HepG2 (cell line): ENCODE data around the gene RHOG. TPM values are rescaled to one million over a fixed set of nuclear protein-coding genes. Genes with fewer than 3 reads are reported as not detected.

Experiments
- ADNP ChIP-seq: sonication (generic); formaldehyde crosslinking; IDR thresholded peaks from 2 replicates; pipeline ENCODE4 v1.4.0; 2020; ENCODE audit warnings: missing genetic modification reagents
- FOXM1 ChIP-seq: sonication (generic); formaldehyde crosslinking; IDR thresholded peaks from 2 replicates; pipeline ENCODE4 v1.5.0; 2020; ENCODE audit warnings: missing genetic modification reagents
- GTF2F1 ChIP-seq: fragments of 150-350 bp; IDR thresholded peaks from 2 replicates; pipeline ENCODE4 v1.6.1; 2014; ENCODE audit warnings: low read length
- REL ChIP-seq: sonication (generic); formaldehyde crosslinking; conservative IDR thresholded peaks from 2 replicates; pipeline ENCODE4 v1.8.0; 2022; ENCODE audit warnings: mild to moderate bottlenecking, missing genetic modification reagents, moderate library complexity
- TBP ChIP-seq: sonication (generic); formaldehyde crosslinking; IDR thresholded peaks from 2 replicates; pipeline ENCODE4 v1.5.0; 2020; ENCODE audit warnings: missing genetic modification reagents
- ZNF383 ChIP-seq: sonication (generic); formaldehyde crosslinking; IDR thresholded peaks from 2 replicates; pipeline ENCODE4 v1.4.0; 2020; ENCODE audit warnings: missing genetic modification reagents, mild to moderate bottlenecking, borderline replicate concordance
- ZNF670 ChIP-seq: sonication (generic); formaldehyde crosslinking; IDR thresholded peaks from 2 replicates; pipeline ENCODE4 v1.8.0; 2022; ENCODE audit warnings: mild to moderate bottlenecking, missing genetic modification reagents, borderline replicate concordance
- ZNF75D ChIP-seq: sonication (generic); formaldehyde crosslinking; IDR thresholded peaks from 2 replicates; pipeline ENCODE4 v1.8.1; 2023; ENCODE audit warnings: missing genetic modification reagents, mild to moderate bottlenecking, borderline replicate concordance
- ZNF776 ChIP-seq: sonication (generic); formaldehyde crosslinking; IDR thresholded peaks from 2 replicates; pipeline ENCODE4 v1.4.0; 2020; ENCODE audit warnings: mild to moderate bottlenecking, missing genetic modification reagents
- ZNF782 ChIP-seq: sonication (generic); formaldehyde crosslinking; IDR thresholded peaks from 2 replicates; pipeline ENCODE4 v1.4.0; 2020; ENCODE audit warnings: missing genetic modification reagents, mild to moderate bottlenecking, borderline replicate concordance
- ZNF878 ChIP-seq: sonication (generic); formaldehyde crosslinking; IDR thresholded peaks from 2 replicates; pipeline ENCODE4 v1.8.1; 2023; ENCODE audit warnings: mild to moderate bottlenecking, missing genetic modification reagents, moderate library complexity
- ZNF883 ChIP-seq: sonication (generic); formaldehyde crosslinking; IDR thresholded peaks from 2 replicates; pipeline ENCODE4 v1.5.1; 2020; ENCODE audit warnings: mild to moderate bottlenecking, missing genetic modification reagents; ENCODE audit errors: not compliant biosample characterization
- polyA plus RNA-seq, 8 experiments: library from polyadenylated mRNA; depleted of rRNA in 3 of 8; stranded (reverse) in 7 of 8; unstranded in 1 of 8; fragments of >200 nt; fragmentation: Illumina TruSeq in 4 of 8; extraction: Trizol in 4 of 8; gene quantifications; 2 replicates each; pipeline versions ENCODE4 v1.2.1 to v1.2.3, GENCODE V29; 2011 to 2016; ENCODE audit warnings: low read depth in 4 of 8, missing spikeins in 1 of 8, mixed read lengths in 1 of 8; ENCODE audit not compliant: insufficient read depth in 1 of 8
- total RNA-seq, 5 experiments: library from RNA; depleted of rRNA; stranded (reverse); fragments of >200 nt; fragmentation: Illumina TruSeq; extraction: Trizol; gene quantifications; 2 replicates each; pipeline ENCODE4 v1.2.3, GENCODE V29; 2016; ENCODE audit warnings: low read depth in 1 of 5
- TF ChIP-seq, protein P1 (sequence below), 2 experiments: fragments of 450-650 bp in 1 of 2; sonication (generic) in 1 of 2; formaldehyde crosslinking in 1 of 2; IDR thresholded peaks; 2 replicates each; pipeline versions ENCODE4 v1.6.1 to v1.8.0; 2016 to 2022; ENCODE audit warnings: antibody characterized with exemption in 1 of 2, mild to moderate bottlenecking in 1 of 2, missing genetic modification reagents in 1 of 2
- TF ChIP-seq, protein P2 (sequence below), 2 experiments: IDR thresholded peaks; 2 replicates each; pipeline ENCODE4 v1.6.1; 2011 to 2012; ENCODE audit warnings: low read length in 2 of 2, borderline replicate concordance in 1 of 2, low read depth in 1 of 2, mild to moderate bottlenecking in 1 of 2, moderate library complexity in 1 of 2

RHOG gene
- total and polyA plus RNA-seq, 2 of the 13 experiments (the other 11 are each of a cell fraction or from before 2014, with no cell fraction given) = 7.7 to 23.4 TPM

DNA sequence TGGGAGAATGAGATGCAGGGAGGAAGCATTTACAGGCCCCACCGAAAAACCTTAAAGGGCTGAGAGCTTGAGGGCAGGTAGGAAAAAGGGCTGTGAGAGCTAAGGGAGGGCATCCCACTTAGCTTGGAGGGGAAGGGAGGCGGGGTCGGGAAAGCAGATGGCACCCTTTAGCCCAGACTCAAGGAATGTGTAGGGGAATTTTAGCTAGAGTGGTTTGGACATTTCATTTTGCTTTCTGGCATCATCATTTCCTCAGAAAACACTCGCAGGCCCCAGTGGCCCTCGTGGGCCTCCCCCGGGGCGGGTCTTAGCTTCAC is 13.9 kb upstream of the RHOG start (continued):
- TF ChIP-seq, protein P1, sequence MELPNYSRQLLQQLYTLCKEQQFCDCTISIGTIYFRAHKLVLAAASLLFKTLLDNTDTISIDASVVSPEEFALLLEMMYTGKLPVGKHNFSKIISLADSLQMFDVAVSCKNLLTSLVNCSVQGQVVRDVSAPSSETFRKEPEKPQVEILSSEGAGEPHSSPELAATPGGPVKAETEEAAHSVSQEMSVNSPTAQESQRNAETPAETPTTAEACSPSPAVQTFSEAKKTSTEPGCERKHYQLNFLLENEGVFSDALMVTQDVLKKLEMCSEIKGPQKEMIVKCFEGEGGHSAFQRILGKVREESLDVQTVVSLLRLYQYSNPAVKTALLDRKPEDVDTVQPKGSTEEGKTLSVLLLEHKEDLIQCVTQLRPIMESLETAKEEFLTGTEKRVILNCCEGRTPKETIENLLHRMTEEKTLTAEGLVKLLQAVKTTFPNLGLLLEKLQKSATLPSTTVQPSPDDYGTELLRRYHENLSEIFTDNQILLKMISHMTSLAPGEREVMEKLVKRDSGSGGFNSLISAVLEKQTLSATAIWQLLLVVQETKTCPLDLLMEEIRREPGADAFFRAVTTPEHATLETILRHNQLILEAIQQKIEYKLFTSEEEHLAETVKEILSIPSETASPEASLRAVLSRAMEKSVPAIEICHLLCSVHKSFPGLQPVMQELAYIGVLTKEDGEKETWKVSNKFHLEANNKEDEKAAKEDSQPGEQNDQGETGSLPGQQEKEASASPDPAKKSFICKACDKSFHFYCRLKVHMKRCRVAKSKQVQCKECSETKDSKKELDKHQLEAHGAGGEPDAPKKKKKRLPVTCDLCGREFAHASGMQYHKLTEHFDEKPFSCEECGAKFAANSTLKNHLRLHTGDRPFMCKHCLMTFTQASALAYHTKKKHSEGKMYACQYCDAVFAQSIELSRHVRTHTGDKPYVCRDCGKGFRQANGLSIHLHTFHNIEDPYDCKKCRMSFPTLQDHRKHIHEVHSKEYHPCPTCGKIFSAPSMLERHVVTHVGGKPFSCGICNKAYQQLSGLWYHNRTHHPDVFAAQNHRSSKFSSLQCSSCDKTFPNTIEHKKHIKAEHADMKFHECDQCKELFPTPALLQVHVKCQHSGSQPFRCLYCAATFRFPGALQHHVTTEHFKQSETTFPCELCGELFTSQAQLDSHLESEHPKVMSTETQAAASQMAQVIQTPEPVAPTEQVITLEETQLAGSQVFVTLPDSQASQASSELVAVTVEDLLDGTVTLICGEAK (IDR thresholded peaks at IDR 0.05) = no peak
- TF ChIP-seq, protein P1 (CRISPR knock-in tag; IDR thresholded peaks at IDR 0.05) = 0 out of 2 replicates have a peak, but pooled peaks have one; percentile 26
- TF ChIP-seq ADNP (CRISPR knock-in tag) (no peak), REL (CRISPR knock-in tag) (no peak), ZNF878 (CRISPR knock-in tag) (no peak), GTF2F1 (no peak), ZNF776 (CRISPR knock-in tag) (no peak), ZNF883 (no peak), FOXM1 (no peak), ZNF75D (CRISPR knock-in tag) (no peak), TBP (no peak), ZNF670 (CRISPR knock-in tag) (no peak), ZNF782 (CRISPR knock-in tag) (no peak), ZNF383 (CRISPR knock-in tag) (no peak)
- TF ChIP-seq, protein P2, sequence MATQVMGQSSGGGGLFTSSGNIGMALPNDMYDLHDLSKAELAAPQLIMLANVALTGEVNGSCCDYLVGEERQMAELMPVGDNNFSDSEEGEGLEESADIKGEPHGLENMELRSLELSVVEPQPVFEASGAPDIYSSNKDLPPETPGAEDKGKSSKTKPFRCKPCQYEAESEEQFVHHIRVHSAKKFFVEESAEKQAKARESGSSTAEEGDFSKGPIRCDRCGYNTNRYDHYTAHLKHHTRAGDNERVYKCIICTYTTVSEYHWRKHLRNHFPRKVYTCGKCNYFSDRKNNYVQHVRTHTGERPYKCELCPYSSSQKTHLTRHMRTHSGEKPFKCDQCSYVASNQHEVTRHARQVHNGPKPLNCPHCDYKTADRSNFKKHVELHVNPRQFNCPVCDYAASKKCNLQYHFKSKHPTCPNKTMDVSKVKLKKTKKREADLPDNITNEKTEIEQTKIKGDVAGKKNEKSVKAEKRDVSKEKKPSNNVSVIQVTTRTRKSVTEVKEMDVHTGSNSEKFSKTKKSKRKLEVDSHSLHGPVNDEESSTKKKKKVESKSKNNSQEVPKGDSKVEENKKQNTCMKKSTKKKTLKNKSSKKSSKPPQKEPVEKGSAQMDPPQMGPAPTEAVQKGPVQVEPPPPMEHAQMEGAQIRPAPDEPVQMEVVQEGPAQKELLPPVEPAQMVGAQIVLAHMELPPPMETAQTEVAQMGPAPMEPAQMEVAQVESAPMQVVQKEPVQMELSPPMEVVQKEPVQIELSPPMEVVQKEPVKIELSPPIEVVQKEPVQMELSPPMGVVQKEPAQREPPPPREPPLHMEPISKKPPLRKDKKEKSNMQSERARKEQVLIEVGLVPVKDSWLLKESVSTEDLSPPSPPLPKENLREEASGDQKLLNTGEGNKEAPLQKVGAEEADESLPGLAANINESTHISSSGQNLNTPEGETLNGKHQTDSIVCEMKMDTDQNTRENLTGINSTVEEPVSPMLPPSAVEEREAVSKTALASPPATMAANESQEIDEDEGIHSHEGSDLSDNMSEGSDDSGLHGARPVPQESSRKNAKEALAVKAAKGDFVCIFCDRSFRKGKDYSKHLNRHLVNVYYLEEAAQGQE (IDR thresholded peaks at IDR 0.05; ENCODE audit: borderline replicate concordance in 1 of 2, low read depth in 1 of 2, low read length in 2 of 2) = no peak
